HG03575 (cell line): Measurements from ENCODE around the gene ANO2.

Experiments
- ATAC-seq: cut with Tn5 transposase; IDR thresholded peaks from one replicate; pipeline ENCODE4 v1.9.1; 2021; ENCODE audit not compliant: unreplicated experiment, insufficient number of reproducible peaks, low FRiP score; ENCODE audit errors: extremely low read depth

Gene ANO2

DNA sequence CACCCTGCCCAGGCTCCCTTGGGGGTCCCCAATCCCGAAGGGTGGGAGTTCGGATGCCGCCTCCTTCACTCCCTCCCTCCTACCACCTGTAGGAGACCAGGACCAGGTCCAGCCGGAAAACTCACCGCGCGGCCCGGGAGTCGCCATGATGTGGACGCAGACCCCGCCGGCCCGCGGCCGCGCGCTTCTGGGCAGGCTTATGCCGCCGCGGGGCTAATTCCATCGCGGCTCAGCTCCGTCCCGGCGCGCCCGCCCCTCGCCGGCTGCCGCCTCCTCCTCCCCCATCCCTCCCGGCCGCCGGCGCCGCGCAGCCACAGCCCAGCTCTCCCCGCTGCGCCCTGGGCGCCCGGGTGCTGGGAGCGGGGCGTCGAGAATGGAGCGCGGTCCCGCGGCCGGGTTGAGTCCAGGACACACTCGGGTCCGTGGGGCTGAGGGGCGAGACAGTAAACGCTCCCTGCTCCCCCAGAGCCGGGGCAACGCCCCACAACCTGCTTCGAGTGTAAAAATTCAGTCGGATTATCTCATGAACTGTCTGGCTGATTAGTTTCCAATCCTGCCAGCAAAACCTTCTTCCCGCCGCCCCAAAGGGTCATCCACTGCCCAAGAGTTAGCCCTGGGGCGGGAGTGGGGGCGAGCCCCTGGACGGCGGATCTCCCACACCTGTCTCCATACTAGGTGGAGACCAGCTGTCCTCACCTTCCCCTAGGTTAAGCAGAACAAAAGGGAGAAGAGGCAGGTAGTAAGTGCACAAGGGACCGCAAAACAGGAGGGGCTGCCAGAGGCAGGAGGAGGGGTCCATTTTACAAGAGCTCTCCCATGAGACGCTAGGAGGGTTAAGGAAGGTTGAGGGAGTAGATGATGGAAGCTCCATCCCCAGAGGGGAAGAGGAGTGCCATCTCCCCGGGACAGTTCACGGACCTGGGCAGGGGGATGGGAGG, at the start of gene ANO2:
Gene ANO2, minus strand, starts transcription at position 189 of the 938 bp plus-strand sequence. Its CDS starts 42 bp downstream, at position 147.
- no peak for ATAC-seq

DNA sequence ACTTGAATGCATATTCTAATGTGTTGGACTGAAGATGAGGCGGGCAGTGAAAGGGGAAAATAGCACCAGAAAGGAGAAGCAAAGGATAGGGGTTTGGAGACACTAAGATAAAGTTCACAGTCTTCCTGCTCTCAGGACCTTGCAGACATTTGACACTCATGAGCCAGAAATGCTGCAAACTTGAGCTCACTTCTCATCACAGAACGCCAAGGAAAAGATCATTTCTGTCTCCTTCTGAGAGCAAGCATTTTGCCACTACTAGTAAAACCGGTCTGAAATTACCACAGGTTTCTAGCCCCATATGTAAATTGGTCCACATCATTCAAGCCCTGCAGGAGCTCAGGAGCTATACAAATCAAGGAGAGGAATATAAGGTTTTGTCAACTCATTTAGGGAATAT, 44.6 kb upstream of the ANO2 start:
- no peak for ATAC-seq

DNA sequence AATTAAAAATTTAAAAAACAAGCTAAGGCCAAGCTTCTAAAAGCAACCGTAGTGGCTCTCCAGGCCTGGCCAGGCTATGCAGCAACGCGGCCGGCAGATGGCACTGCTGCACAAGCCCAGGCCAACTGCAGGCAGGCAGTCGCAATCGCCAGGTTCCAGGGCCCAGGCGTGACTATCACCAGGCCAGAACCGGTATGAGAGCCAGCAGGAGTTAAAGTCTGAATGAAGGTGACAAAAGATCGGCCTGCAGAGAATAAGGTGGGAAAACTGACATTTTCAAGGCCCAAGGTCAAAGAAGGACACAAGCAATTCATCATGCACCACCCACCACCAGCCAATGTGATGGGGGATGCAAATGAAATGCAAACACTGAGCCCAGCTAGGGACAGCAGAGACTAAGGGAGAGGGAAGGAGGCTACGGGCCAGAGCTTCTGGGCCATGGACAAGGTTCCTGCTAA, 43.6 kb upstream of the ANO2 start:
- no peak for ATAC-seq

DNA sequence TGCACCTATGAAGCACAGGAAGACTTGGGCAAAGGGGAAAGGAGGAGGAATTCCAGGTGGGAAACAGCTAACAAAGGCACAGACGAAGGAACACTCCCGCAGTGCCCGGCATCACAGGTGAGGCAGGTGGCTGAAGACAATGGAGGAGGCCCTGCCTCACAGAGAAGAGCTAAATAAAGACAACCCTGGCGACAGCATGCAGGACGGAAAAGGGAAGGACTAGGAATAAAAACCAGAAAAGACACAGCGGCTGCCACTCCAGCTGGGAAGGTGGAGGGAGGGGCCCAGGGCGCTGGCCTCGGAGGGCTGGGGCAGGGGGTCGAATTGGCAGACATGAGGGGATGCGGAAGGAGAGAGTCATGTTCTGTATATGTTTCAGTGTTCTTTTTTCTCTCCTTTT, 43.0 kb upstream of the ANO2 start:
- no peak for ATAC-seq

DNA sequence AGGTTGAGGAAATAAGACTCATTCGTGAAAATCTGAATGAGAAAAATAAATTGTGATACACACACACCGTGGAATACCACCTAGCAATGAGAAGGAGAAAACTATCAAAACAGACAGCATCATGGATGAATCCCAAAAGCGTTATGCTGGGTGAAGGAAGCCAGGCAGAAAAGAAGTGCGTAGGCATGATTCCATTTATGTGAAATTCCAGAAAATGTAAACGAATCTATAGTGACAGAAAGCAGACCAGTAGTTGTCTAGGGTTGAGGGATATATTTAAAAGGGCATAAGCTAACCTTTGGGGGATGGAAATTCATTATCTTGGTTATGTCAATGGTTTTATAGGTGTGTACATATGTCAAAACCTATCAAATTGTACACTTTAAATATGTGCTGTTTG, 42.5 kb upstream of the ANO2 start:
- ATAC-seq, result no peak

DNA sequence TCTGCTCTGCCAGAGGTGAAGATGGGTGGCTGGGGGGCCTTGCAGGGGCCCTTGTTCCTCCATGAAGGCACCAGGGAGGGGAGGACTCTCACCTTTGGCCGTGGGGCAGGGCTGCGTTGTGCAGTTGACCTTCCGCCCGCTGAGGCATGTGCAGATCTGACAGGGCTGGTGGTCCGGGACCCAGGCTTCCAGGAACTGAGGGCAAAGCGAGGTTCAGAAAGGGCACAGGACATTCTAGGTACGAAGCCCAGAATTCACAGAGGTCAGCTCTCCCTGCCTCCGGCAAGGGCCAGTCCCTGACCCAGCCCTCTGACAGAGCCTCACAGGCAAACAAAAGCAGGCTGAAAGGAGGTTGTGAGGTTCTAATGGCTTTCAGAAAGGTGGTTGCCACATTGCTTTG, 40.4 kb upstream of the ANO2 start:
- no peak for ATAC-seq

DNA sequence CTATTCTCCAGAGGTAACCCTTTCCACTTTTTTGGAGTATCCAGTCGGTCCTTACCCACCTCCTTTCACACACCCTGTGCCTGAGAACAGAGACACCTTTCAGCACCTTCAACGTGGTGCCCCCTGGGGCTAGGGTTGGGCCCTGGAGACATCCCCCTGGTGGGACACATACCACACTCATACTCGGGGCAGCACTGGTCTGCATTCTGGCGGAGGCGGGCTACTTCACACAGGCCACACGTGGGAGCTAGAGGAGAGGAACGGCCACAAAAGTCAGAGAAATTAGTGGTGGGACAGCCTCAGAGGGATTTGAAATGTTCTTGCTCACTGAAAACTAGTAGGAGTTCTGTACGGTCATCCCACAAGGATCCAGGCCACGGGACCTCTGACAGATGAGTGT, 39.8 kb upstream of the ANO2 start:
- ATAC-seq, result no peak

DNA sequence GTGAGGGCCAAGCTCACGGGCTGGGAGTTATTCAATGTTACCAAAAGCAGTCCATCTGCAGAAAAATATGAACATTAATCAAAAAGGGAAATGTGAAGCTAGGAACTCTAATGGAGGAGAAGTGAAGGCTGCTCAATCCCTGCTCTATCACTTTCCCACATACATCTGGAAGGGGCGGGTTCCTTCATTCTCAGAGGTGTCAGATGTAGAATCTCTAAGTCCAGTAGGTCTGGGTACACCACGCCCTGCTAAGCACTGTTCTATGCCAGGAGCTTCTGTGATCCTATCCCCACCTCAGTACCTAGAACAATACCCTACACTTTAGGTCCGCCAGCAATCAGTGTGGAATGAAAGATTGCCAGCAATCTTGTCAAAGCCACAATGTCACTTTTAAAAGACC, 37.0 kb upstream of the ANO2 start:
- no peak for ATAC-seq

DNA sequence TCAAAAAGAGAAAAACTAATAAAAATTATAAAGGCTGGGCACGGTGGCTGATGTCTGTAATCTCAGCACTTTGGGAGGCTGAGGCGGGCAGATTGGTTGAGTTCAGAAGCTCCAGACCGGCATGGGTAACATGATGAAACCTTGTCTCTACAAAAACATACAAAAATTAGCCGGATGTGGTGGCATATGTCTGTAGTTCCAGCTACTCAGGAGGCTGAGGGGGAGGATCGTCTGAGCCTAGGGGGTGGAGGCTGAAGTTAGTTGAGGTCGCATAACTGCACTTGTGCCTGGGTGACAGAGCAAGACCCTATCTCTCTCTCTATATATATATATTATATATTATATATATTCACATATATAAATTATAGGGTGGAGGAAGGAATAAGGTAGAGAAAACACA, 32.5 kb upstream of the ANO2 start:
- no peak for ATAC-seq

DNA sequence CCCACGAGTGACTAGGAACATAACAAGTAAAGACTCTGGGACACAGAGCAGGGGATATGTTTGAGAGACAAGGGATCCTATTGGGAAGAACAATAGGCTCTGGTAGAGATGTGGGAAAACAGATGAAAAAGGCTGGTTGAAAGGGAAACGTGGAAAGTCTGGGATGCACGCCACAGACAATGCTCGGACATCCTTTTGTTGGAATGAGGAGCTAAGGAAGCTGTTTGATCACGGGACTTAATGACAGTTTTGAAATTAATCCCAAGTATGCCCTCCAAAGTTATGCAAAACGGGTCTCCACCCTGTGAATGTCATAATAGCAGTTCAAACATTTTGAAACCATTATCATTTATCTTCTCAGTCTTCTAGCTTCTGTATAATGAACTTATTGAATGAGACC, 31.7 kb upstream of the ANO2 start:
- no peak for ATAC-seq

DNA sequence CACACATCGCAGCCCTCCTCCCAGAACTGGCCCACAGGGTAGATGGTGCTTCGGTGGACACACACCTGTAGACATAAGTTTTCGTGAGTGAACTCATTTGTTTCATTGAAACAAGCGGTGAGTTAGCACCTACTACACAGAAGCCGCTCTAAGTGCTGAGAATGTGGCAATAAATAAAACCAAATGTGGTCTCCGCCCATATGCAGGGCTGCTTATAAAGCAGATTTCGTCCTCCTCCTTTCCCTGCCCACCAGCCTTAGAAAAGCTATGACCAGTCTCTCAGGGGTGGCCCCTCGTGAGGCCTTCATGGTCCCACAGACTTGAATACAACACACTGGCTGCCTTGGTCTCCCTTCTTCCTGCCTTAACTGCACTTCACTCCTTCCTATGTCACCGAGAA, 31.1 kb upstream of the ANO2 start:
- no peak for ATAC-seq

DNA sequence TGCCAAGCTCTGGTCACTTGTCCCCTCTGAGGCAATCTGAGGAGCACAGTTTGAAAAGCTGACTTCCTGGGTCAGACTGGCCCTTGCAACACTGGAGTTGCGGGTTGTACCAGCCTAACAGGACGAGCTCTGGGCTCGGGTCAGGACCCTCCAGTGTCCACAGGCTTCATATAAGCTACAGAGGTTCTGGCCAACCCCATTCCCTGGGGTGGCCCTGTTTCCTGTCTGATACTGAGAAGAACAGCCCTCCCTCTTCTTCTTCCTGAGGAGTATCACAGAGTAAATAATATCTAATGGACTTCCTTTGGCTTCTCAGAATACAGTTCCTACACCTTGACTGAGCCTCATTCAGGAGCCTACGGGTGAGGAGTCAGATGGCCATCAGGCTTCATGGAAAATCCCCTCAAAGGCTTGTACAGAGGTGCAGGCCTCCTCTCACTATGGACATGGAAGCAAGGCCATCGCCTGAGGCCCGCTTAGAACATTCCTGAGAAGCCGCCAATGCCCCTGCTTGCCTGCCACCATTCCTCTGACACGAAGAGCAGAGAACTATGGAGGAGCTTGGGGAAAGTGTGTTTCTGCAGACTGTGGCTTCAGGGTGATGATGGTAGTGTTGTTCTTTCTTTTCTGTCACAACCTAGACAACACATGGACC, 28.5 kb upstream of the ANO2 start:
- no peak for ATAC-seq

DNA sequence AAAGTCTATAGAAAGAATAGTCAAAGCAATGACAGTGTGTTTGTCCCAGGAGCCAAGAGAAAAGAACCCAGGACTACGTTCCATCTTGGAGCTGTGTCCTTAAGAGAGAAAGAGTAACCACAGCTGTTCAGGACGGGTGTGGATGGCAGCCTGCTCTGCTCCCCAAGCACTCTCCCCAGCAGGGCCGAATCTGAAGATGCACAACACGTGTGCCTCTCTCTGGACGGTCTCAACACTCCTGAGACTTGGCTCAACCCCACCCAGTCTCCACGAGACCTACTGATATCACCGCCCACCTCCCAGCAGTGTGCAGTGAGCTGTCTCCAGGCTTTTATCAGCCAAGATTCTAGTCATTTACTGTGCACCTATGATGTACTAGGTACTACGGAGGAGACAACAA, 27.3 kb upstream of the ANO2 start:
- no peak for ATAC-seq

DNA sequence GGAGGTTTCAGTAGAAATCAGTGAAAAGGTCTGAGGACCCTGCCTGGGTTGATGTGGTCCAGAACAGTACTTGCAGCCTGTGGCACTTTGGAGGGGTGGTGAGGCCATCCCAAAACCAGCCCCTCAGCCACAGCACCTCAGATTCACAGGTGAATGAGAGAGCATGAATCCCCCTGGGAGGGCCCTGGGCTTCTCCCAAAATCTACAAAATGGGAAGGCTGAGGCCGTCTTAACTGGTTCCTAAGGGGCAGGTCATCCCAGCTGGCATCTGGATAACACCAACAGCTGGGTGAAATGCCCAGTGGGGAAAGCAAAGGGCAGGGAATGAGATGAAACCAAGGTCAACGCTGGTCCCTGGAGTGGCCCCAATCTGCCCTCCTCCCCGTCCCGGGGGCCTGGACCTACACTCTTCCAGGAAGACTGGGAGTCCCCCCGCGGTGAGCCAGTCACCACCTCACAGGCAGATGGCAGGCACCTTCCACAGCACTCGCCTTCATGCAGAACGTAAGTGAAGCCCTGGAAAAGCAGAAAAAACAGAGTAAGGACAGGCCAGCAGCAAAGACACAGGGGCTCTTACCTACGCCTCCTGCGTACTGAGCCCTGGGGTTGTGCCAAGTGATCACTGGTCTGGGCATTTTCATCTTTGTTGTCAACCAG, 26.3 kb upstream of the ANO2 start:
- ATAC-seq, result no peak

DNA sequence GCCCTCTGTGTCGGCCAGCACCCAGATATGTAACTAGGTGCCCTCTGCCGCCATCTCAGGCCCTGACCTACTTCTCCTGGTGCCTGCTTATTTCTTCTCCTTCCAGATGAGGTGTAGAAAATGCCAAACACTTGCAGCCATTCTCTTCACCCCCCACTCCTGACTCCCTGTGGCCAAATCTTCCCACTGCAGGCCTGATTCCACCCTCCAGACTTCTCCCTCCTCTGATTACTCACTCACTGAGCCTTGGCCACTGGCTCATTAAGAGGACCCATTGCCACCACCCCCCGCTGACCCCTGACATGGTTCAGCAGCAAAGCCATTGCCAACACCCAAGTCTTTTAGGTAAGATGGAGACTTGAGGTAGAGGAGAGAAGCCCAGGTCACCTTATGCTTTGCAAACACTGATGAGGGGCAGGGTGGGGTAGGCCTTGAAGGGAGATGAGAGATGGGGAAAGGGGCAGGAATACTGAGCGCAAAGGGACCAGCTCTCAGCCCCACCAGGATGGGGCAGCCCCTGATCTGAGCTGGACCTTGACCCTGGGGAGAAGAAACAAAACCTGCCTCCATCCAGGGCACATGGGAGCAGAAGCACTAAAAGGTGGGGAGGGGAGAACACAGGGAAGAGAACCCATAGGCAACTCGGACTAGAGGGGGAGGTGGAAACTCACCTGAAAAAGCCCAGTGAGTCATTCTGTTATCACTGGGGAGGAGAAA, 25.1 kb upstream of the ANO2 start:
- no peak for ATAC-seq

DNA sequence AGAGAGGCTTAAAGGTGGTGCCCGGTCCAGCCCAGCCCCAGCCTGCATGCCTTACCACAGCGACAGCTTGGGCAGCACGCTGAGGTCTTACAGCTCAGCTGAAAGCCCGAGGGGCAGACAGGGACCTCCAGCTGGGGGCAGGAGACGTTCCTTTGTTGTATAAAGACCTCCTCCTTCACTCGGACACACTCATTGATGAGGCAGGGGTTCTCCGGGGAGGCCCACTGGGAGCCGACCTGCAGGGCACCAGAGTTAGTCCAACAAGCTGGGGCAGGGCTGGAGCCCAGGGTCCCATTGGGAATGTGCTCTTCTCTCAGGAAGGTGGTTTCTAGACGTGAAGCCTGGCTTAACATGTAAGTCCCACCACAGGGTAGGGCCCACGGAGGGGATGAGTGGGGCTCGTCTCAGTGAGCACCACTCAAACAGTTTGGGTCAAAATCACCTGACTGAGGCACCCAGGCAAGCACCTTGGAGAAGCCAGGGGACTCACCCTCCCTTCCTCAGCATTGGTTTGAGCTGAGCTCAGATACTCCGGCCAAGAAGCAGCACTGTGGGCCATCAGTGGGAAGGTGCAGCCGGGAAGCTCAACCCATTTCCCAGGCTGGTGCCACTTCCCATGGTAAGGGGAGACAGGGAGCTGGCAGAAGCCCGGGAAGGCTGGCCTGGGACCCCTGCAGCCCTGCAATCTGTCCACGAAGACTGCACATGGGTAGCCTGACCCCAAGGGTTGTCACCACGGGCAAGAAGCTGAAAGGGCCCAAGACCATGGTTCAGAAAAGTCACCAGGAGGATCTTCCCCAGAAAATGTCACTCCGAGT, 24.3 kb upstream of the ANO2 start:
- ATAC-seq, result no peak

DNA sequence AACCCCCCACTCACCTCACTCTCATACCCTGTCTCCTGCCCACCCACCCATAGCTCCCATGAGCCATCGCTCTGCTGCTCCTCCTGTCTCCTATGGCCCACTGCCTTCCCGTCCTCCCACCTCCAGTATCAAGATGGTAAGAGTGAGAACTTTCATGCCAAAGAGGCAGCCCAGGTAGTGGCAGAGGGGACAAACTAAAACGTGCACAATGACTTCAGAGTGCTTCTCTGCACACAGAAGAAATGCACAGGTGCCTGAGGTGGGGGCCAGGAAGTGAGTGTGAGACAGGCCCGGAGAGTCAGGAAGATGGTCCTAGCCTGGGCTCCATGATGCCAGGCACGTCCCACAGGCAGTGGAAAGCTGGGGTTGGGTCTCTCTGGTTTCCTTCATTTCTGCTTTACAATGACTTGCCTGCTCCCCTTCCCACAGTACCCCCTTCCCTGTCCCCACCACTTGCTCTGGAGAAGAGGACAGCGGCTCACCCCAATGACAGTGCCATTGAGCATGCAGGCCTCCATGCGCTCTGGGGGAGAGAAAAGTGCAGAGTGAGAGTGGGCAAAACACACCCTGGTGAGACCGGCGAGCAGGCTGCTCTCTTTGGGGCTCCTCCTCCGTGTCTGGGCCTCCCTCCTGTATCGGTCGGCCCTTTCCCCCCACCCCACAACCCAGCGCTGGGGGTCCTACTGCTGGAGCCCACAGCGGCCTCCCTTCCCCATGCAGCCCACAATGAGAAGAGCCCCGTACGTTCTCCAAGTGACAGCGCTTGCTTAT, 22.8 kb upstream of the ANO2 start:
- ATAC-seq, result no peak
